DND-41 (cell line): ENCODE results near the gene SUPT6H.

ENCODE experiments used
- EZH2 ChIP-seq: IDR thresholded peaks from 3 replicates; pipeline ENCODE4 v1.6.1; 2012; ENCODE audit warnings: borderline replicate concordance, low read depth, mild to moderate bottlenecking, moderate library complexity, low read length, inconsistent platforms; ENCODE audit not compliant: severe bottlenecking
- TF ChIP-seq, protein P1 (sequence below): IDR thresholded peaks from 2 replicates; pipeline ENCODE4 v1.5.1; 2012; ENCODE audit warnings: borderline replicate concordance, low read length, moderate library complexity, mild to moderate bottlenecking; ENCODE audit not compliant: poor library complexity, severe bottlenecking; ENCODE audit errors: extremely low read depth

GRCh38 chr17:28661635-28662526 is at the start of gene SUPT6H, which contains the start of gene SDF2:
- TF ChIP-seq, protein P1, sequence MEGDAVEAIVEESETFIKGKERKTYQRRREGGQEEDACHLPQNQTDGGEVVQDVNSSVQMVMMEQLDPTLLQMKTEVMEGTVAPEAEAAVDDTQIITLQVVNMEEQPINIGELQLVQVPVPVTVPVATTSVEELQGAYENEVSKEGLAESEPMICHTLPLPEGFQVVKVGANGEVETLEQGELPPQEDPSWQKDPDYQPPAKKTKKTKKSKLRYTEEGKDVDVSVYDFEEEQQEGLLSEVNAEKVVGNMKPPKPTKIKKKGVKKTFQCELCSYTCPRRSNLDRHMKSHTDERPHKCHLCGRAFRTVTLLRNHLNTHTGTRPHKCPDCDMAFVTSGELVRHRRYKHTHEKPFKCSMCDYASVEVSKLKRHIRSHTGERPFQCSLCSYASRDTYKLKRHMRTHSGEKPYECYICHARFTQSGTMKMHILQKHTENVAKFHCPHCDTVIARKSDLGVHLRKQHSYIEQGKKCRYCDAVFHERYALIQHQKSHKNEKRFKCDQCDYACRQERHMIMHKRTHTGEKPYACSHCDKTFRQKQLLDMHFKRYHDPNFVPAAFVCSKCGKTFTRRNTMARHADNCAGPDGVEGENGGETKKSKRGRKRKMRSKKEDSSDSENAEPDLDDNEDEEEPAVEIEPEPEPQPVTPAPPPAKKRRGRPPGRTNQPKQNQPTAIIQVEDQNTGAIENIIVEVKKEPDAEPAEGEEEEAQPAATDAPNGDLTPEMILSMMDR: no peak
- no peak for TF ChIP-seq EZH2
